HT-29 (cell line): Measurements from ENCODE around the gene UBAC2. TPM values are rescaled to one million over a fixed set of nuclear protein-coding genes. Genes with fewer than 3 reads are reported as not detected.
A peak's percentile ranks its signal among the peaks of the same experiment; 100 is the strongest.

Experiments used
- DNase-seq: peaks from one replicate; pipeline ENCODE4 v3.0.0-alpha.2; 2015; ENCODE audit warnings: low spot score
- small RNA-seq: library from RNA; depleted of rRNA; stranded (forward); fragments of <200 nt; gene quantifications from one replicate; pipeline ENCODE3, GENCODE V24; 2014
- total RNA-seq: library from RNA; depleted of rRNA; stranded (reverse); fragments of >200 nt; shearing (Covaris generic); gene quantifications from 2 replicates; pipeline ENCODE4 v1.2.3, GENCODE V29; 2014; rRNA removed

Gene UBAC2
- total RNA-seq, 1 experiment from 2014 or later: 73.4 TPM

DNA sequence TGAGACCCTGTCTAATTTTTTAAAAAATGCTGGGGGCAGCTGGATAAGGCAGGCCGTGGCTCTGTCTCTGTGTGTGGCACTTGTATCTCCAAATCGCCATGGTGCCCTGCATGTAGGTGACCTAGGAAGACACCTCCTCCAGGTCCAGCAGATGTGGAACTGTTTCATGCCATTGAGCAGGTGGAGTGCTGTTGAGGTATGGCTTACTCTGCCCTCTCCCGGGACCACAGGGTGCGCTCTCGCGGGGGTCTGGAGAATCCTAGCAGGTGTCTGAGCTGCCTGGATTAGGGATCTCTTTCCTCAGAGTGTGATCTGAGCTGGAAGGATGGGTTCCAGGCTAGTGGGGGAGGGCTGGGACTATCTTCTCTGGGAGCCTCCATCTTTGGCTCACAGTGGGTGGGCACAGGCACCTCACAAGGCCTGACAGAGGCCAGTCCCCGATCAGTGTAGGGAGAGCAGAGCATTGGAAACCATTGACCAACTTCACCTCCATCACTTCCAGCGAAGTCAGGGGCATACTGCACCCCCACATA is 233.0 kb downstream of the UBAC2 start:
- no peak for DNase-seq

DNA sequence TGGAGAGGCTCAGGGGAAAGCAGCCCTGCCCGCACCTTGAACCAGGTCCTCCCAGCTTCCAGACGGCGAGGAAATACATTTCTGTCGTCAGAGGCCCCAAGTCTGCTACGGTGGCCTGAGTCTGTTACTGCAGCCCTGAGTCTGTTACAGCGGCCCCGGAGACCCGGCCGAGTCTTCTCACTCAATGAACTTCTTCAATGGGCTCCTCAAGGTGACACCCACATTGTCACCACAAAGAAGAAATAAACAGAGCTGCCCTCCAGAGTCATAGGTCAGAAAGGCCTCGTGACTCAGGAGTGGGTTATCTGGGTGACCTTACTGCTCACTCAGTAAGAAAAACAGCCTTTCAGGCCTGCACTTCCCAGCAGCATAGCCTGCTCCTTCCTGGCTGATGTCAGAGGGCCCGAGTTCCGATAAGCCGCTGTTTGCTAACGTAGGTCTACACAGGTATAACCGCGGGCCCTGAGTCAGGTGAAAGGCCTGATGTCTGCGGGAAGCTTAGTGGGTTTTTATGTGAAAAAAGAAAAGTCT is 233.7 kb downstream of the UBAC2 start:
- DNase-seq: no peak

DNA sequence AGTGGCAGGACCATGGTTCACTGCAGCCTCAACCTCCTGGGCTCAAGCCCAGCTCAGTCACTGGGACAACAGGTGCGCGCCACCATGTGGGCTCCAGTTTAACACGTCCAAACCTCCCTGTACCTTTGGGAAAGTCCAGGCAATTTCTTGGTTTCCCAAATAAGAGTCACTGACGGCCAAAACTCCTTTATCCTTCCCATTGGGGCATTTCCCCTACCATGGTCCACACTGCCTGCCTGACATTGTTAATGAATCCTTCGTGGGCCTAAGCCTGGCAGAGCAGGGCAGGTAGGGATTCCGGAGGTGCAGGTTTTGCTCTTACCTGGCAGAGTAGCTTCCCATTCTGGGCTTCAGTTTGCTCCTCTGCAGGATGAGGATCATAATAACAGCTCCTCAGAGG is 234.5 kb downstream of the UBAC2 start:
- DNase-seq: no peak

DNA sequence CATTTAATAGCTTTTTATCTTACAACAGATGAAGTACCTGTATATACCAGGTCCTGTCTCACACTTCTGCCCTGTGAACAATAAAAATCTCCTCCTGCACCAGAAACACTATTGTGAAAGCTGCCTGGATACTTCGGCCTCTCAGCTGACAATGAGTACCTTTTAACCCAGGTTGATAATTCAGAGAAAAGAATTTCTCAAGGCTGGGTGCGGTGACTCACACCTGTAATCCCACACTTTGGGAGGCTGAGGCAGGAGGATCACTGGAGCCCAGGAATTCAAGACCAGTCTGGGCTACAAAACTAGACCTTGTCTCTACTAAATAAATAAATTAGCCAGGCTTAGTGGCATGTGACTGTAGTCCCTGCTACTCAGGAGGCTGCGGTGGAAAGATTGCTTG is 235.3 kb downstream of the UBAC2 start:
- DNase-seq: no peak

Small RNA genes within 50 kb of the gene (small RNA-seq; reads per million reads assigned to genes)
- not detected for gene MIR623
- gene RN7SKP9: 32.3 reads per million, percentile 94 among the genes with 10 or more reads in this experiment

Other genes starting within 250 kb of the UBAC2 start
- gene DOCK9, start 222.8 kb upstream of the UBAC2 start, total RNA-seq: 44.2 and 51.0 TPM in 2 replicates
- gene GPR18, start 57.5 kb downstream of the UBAC2 start, total RNA-seq: not detected in 2 replicates
- gene GPR183, start 106.5 kb downstream of the UBAC2 start, total RNA-seq: not detected in 2 replicates